Measurements from ENCODE around the gene ZNF627. TPM values are rescaled to one million over a fixed set of nuclear protein-coding genes. Genes with fewer than 3 reads are reported as not detected.
"Not testable (repeated sequence)": the region's sequence is repeated elsewhere in the genome, so short reads cannot be mapped to it uniquely, and the experiment has no call there.

Gene ZNF627
- total RNA-seq, 2 experiments from 2014 or later = 4.3 to 5.0 TPM

DNA sequence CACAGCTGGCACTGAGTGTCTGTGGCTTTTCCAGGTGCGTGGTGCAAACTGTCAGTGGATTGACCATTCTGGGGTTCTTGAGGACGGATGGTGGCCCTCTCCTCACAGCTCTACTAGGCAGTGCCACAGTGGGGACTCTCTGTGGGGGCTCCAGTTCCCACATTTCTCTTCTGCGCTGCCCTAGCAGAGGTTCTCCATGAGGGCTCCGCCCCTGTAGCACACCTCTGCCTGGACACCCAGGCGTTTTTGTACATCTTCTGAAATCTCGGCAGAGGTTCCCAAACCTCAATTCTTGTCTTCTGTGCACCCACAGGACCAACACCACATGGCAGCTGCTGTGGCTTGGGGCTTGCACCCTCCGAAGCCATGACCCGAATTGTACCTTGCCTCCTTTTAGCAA is 9.2 kb downstream of the ZNF627 start:
- CTCF ChIA-PET = no interaction called here
- Mint-ChIP-seq H3K4me3 (no peak overlapping the region), H3K27me3 (ENCODE audit: low read depth) (no peaks in the 10 kb centered on the region), H3K36me3 (ENCODE audit: low read depth) (peaks cover 46% of the 10 kb centered on the region), H3K4me1 (ENCODE audit: low read depth) (peaks cover 6% of the 10 kb centered on the region), H3K9me3 (peaks cover 27% of the 10 kb centered on the region), H3K27ac (no peak overlapping the region)
- DNase-seq = no peak
- intact Hi-C loops (cut with micrococcal nuclease) = no loop called here

GRCh38 chr19:11611730-11612129 is 14.4 kb downstream of the ZNF627 start:
- CTCF ChIA-PET = no interaction called here
- no peaks in the 10 kb centered on the region for H3K27me3 Mint-ChIP-seq (ENCODE audit: low read depth)
- H3K4me3 Mint-ChIP-seq = no peak overlapping the region
- no peak overlapping the region for H3K27ac Mint-ChIP-seq
- H3K9me3 Mint-ChIP-seq = peaks cover 17% of the 10 kb centered on the region
- DNase-seq = no peak
- H3K36me3 Mint-ChIP-seq (ENCODE audit: low read depth) = peaks cover 47% of the 10 kb centered on the region
- peaks cover 5% of the 10 kb centered on the region for H3K4me1 Mint-ChIP-seq (ENCODE audit: low read depth)
- intact Hi-C loops (cut with micrococcal nuclease) = no loop called here

DNA sequence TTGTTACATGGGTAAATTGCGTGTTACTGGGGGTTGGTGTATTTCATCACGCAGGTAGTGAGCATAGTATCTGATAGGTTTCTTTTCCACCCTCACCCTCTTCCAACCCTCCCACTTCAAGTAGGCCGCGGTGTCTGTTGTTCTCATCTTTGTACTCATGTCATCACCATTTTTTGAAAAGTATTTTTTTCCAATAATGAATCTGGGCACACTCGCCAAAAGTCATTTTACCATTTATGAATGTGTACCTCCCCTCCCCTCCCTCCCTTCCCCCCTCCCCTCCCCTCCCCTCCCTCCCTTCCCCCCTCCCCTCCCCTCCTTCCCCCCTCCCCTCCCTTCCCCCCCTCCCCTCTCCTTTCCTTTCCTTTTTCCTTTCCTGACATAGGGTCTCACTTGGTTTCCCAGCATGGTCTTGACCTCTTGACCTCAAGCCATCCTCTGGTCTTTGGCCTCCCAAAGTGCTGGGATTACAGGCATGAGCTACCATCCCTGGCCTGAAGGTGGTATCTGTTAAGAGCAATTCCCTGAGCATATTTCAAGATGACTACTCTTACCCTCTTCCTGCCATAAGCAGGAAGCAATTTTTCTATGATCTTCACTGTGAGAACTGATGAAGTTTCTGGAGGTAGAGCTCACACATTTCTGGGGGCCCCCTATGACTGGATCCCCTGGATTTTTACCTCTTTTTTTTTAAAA is 15.7 kb downstream of the ZNF627 start:
- Mint-ChIP-seq H3K9me3 (peaks cover 22% of the 10 kb centered on the region), H3K27me3 (ENCODE audit: low read depth) (no peaks in the 10 kb centered on the region), H3K4me3 (no peak overlapping the region), H3K36me3 (ENCODE audit: low read depth) (peaks cover 48% of the 10 kb centered on the region), H3K4me1 (ENCODE audit: low read depth) (peaks cover 5% of the 10 kb centered on the region), H3K27ac (peak overlapping the region; percentile 74)
- CTCF ChIA-PET = interaction anchor here (0.6 to 1.2 kb wide), 2 partner anchors 25 to 77 kb away, joined by 3 to 4 read pairs; no protein-coding TSS in a partner anchor
- intact Hi-C loops (cut with micrococcal nuclease) = no loop called here
- no peak for DNase-seq

DNA sequence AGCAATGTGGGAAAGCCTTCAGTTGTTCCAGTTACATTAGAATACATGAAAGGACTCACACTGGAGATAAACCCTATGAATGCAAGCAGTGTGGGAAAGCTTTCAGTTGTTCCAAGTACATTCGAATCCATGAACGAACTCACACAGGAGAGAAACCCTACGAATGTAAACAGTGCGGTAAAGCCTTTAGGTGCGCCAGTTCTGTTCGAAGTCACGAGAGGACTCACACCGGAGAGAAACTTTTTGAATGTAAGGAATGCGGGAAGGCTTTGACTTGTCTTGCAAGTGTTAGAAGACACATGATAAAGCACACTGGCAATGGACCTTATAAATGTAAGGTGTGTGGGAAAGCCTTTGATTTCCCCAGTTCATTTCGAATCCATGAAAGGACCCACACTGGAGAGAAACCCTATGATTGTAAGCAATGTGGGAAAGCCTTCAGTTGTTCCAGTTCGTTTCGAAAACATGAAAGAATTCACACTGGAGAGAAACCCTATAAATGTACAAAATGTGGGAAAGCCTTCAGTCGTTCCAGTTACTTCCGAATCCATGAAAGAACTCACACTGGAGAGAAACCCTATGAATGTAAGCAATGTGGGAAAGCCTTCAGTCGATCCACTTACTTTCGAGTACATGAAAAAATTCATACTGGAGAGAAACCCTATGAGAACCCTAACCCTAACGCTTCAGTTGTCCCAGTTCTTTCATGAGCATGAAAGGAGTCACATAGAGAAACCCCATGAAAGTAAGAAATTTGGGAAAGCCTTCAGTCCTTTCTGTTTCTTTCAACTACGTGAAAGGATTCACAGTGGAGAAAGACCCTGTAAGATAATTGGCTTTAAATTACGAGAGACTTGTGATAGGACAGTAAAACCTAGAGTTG is 20.1 kb downstream of the ZNF627 start:
- intact Hi-C loops (cut with micrococcal nuclease) = no loop called here
- H3K27ac Mint-ChIP-seq = no peak overlapping the region
- CTCF ChIA-PET = no interaction called here
- no peak for DNase-seq
- no peak overlapping the region for H3K4me3 Mint-ChIP-seq
- H3K27me3 Mint-ChIP-seq (ENCODE audit: low read depth) = no peaks in the 10 kb centered on the region
- peaks cover 33% of the 10 kb centered on the region for H3K9me3 Mint-ChIP-seq
- H3K4me1 Mint-ChIP-seq (ENCODE audit: low read depth) = peaks cover 5% of the 10 kb centered on the region
- H3K36me3 Mint-ChIP-seq (ENCODE audit: low read depth) = peaks cover 75% of the 10 kb centered on the region

- H3K9me3 Mint-ChIP-seq = peaks cover 29% of the 10 kb centered on the region
- no peak for DNase-seq
- peaks cover 8% of the 10 kb centered on the region for H3K27me3 Mint-ChIP-seq (ENCODE audit: low read depth)
- peaks cover 54% of the 10 kb centered on the region for H3K36me3 Mint-ChIP-seq (ENCODE audit: low read depth)
- intact Hi-C loops (cut with micrococcal nuclease) = no loop called here
- no peak overlapping the region for H3K4me3 Mint-ChIP-seq
- CTCF ChIA-PET = no interaction called here
- peaks cover 8% of the 10 kb centered on the region for H3K4me1 Mint-ChIP-seq (ENCODE audit: low read depth)
- no peak overlapping the region for H3K27ac Mint-ChIP-seq
These were observed 23.3 kb downstream of the ZNF627 start for GRCh38 chr19:11620553-11620952.

DNA sequence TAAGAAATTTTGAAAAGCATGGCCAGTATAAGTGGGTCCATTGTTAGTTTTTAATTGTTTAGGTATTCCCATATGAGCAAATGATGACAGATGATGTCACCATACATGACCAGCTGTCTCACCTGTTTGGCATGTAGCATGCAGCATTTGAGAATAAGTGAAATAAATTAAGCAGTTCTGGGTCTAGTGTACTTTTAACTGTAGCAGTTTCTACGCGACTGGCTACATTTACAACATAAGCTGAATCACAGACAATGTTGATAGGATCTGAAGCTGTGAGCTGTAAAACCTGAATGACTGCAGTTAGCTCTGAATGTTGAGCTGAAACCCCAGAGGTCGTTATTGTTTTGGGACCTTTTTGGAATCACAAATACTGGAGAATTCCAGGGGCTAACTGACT is 25.1 kb downstream of the ZNF627 start:
- H3K9me3 Mint-ChIP-seq = peaks cover 20% of the 10 kb centered on the region
- H3K4me3 Mint-ChIP-seq; H3K27me3 Mint-ChIP-seq (ENCODE audit: low read depth); intact Hi-C loops (cut with micrococcal nuclease); DNase-seq; H3K4me1 Mint-ChIP-seq (ENCODE audit: low read depth); H3K27ac Mint-ChIP-seq: not testable (repeated sequence)
- CTCF ChIA-PET = interaction anchor here (0.6 kb wide), 1 partner anchor 786 kb away, joined by 3 read pairs; no protein-coding TSS in a partner anchor
- peaks cover 41% of the 10 kb centered on the region for H3K36me3 Mint-ChIP-seq (ENCODE audit: low read depth)

- H3K4me1 Mint-ChIP-seq (ENCODE audit: low read depth) = peaks cover 8% of the 10 kb centered on the region
- CTCF ChIA-PET = no interaction called here
These were observed 26.8 kb downstream of the ZNF627 start for GRCh38 chr19:11624069-11624463.

GRCh38 chr19:11626252-11626651 is 29.0 kb downstream of the ZNF627 start:
- no peak for DNase-seq
- H3K27me3 Mint-ChIP-seq (ENCODE audit: low read depth) = peaks cover 14% of the 10 kb centered on the region
- intact Hi-C loops (cut with micrococcal nuclease) = no loop called here
- CTCF ChIA-PET = no interaction called here
- H3K36me3 Mint-ChIP-seq (ENCODE audit: low read depth) = peaks cover 5% of the 10 kb centered on the region
- no peak overlapping the region for H3K4me3 Mint-ChIP-seq
- peaks cover 3% of the 10 kb centered on the region for H3K9me3 Mint-ChIP-seq
- peaks cover 8% of the 10 kb centered on the region for H3K4me1 Mint-ChIP-seq (ENCODE audit: low read depth)
- H3K27ac Mint-ChIP-seq = no peak overlapping the region

More at GRCh38 chr19:11624069-11624463, 26.8 kb downstream of the ZNF627 start:
- peaks cover 9% of the 10 kb centered on the region for H3K27me3 Mint-ChIP-seq (ENCODE audit: low read depth)
- H3K4me3 Mint-ChIP-seq = no peak overlapping the region
- peaks cover 25% of the 10 kb centered on the region for H3K36me3 Mint-ChIP-seq (ENCODE audit: low read depth)
- peaks cover 7% of the 10 kb centered on the region for H3K9me3 Mint-ChIP-seq
- DNase-seq = no peak
- intact Hi-C loops (cut with micrococcal nuclease) = no loop called here
- no peak overlapping the region for H3K27ac Mint-ChIP-seq

DNA sequence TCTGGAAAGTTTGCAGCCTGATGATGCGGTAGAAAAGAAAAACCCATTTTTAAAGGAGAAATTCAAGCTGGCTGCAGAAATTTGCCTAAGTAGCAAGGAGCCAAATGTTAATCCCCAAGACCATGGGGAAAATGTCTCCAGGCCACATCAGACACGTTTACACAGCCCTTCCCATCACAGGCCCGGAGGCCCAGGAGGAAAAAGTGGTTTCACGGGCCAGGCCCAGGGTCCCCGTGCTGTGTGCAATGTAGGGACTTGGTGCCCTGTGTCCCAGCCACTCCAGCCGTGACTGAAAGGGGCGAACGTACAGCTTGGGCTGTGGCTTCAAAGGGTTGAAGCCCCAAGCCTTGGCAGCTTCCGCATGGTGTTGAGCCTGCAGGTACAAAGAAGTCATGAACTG is 35.9 kb downstream of the ZNF627 start:
- Mint-ChIP-seq H3K36me3 (ENCODE audit: low read depth) (peaks cover 2% of the 10 kb centered on the region), H3K27me3 (ENCODE audit: low read depth) (peaks cover 8% of the 10 kb centered on the region), H3K27ac (no peak overlapping the region), H3K4me3 (no peak overlapping the region), H3K9me3 (peaks cover 17% of the 10 kb centered on the region), H3K4me1 (ENCODE audit: low read depth) (no peaks in the 10 kb centered on the region)
- intact Hi-C loops (cut with micrococcal nuclease) = no loop called here
- CTCF ChIA-PET = no interaction called here
- DNase-seq = no peak

DNA sequence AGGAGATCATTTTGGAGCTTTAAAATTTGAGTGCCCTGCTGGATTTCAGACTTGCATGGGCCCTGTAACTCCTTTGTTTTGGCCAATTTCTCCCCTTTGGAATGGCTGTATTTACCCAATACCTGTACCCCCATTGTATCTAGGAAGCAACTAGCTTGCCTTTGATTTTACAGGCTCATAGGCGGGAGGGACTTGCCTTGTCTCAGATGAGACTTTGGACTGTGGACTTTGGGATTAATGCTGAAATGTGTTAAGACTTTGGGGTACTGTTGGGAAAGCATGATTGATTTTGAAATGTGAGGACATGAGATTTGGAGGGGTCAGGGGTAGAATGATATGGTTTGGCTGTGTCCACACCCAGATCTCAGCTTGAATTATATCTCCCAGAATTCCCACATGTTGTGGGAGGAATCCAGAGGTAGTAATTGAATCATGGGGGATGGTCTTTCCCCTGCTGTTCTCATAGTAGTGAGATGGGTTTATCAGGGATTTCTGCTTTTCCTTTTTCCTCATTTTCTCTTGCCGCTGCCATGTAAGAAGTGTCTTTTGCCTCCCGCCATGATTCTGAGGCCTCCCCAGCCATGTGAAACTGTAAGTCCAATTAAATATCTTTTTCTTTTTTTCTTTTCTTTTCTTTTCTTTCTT is 36.9 kb downstream of the ZNF627 start:
- H3K9me3 Mint-ChIP-seq = peaks cover 17% of the 10 kb centered on the region
- H3K36me3 Mint-ChIP-seq (ENCODE audit: low read depth); H3K4me1 Mint-ChIP-seq (ENCODE audit: low read depth); H3K27ac Mint-ChIP-seq; intact Hi-C loops (cut with micrococcal nuclease); H3K4me3 Mint-ChIP-seq; DNase-seq: not testable (repeated sequence)
- peaks cover 10% of the 10 kb centered on the region for H3K27me3 Mint-ChIP-seq (ENCODE audit: low read depth)
- CTCF ChIA-PET = interaction anchor here (0.6 kb wide), 1 partner anchor 842 kb away, joined by 7 read pairs; no protein-coding TSS in a partner anchor

DNA sequence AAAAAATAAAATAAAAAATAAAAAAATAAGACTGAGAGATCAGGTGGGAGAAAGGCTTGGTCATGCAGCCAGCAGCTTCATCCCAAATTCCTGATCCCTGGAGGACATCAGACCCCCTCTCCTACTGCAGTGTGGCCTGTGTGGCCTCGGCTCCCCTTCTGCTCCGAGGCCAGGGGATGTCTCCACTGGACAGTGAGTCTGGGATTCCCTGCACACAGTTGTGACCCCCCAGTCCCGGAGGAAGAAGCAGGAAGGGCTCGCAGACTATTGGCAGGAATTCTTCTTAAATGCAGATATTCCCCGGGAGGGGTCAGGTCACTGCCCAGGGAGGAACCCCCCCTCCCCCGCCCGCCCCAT is 41.9 kb downstream of the ZNF627 start:
- DNase-seq = no peak
- no peaks in the 10 kb centered on the region for H3K4me1 Mint-ChIP-seq (ENCODE audit: low read depth)
- peaks cover 6% of the 10 kb centered on the region for H3K9me3 Mint-ChIP-seq
- H3K36me3 Mint-ChIP-seq (ENCODE audit: low read depth) = no peaks in the 10 kb centered on the region
- CTCF ChIA-PET = no interaction called here
- H3K4me3 Mint-ChIP-seq = peak overlapping the region; percentile 72
- peaks cover 18% of the 10 kb centered on the region for H3K27me3 Mint-ChIP-seq (ENCODE audit: low read depth)
- H3K27ac Mint-ChIP-seq = no peak overlapping the region
- intact Hi-C loops (cut with micrococcal nuclease) = no loop called here

GRCh38 chr19:11639602-11640471 is 42.6 kb downstream of the ZNF627 start:
- Mint-ChIP-seq H3K27me3 (ENCODE audit: low read depth) (peaks cover 18% of the 10 kb centered on the region), H3K4me3 (peak overlapping the region; percentile 72), H3K4me1 (ENCODE audit: low read depth) (no peaks in the 10 kb centered on the region), H3K36me3 (ENCODE audit: low read depth) (no peaks in the 10 kb centered on the region), H3K9me3 (peaks cover 4% of the 10 kb centered on the region), H3K27ac (no peak overlapping the region)
- peak; percentile 97 for DNase-seq
- CTCF ChIA-PET = interaction anchor here (0.6 to 1.1 kb wide), 2 partner anchors 79 to 257 kb away, joined by 3 read pairs; no protein-coding TSS in a partner anchor
- intact Hi-C loops (cut with micrococcal nuclease) = no loop called here
